Measurements from ENCODE around the gene TSTD2.

TSTD2 gene

GRCh38 chr9:97564291-97565175 lies 68.6 kb downstream of the TSTD2 start:
- no peak for DNase-seq (ENCODE audit: low read depth in 1 of 2, low spot score in 1 of 2)

- DNase-seq (ENCODE audit: low read depth in 1 of 2, low spot score in 1 of 2), result no peak
These were observed 69.6 kb downstream of the TSTD2 start for GRCh38 chr9:97563458-97564135.

- DNase-seq (ENCODE audit: low read depth in 1 of 2, low spot score in 1 of 2), result no peak
These were observed 70.6 kb downstream of the TSTD2 start for GRCh38 chr9:97562542-97562941.

DNA sequence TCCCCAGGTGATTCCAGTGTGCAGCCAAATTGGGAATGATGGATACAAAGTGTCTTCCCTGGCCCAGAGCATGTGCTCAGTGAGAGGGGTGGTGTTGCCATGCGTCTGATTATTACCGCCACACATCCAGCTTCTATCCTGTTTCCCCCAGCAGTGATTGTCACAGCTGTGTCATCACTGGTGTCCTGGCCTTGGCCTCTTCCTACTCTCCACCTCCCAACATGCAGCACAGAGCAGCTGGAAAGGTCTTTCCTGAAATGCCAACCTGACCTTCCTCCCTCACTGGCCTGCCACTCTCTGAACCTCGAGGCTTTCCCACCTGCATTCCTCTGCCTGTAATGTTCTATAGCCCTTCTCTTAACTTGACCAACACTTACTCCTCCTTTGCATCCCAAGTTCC lies 71.7 kb downstream of the TSTD2 start:
- no peak for DNase-seq (ENCODE audit: low read depth in 1 of 2, low spot score in 1 of 2)

DNA sequence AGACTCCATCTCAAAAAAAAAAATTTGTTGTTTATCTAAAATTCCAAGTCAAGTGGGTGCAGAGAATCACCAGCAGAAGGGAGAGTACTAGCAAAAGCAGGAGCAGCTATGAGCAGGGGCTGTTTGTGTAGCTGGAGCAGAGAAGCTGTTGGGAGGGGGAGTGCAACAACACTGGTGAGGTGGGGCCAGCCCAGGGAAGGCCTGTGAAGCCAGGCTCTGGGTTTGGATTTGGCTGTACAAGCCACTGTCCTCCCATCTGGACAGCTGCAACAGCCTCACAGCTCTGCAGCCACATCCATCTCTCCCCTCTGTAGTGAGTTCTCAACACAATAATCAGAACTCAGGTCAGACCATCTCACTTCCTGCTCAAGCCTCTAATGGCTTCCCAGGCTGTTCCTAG lies 72.3 kb downstream of the TSTD2 start:
- no peak for DNase-seq (ENCODE audit: low read depth in 1 of 2, low spot score in 1 of 2)

DNA sequence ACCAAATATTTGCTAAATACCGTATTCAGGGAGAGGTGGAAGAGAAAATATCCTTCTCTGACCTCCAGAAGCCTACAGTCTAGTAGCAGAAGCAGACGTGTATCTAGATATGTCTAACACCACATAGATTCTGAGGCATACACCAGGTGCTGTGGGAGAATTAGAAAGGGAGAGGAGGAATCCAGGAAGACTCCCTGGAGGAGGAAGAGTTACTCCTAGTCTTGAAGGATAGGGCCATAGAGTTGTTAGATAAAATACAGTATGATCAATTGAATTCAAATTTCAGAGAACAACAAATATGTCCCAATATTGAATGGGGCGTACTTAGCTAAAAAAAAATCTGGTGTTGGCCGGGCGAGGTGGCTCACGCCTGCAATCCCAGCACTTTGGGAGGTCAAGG lies 73.0 kb downstream of the TSTD2 start:
- no peak for DNase-seq (ENCODE audit: low read depth in 1 of 2, low spot score in 1 of 2)

DNA sequence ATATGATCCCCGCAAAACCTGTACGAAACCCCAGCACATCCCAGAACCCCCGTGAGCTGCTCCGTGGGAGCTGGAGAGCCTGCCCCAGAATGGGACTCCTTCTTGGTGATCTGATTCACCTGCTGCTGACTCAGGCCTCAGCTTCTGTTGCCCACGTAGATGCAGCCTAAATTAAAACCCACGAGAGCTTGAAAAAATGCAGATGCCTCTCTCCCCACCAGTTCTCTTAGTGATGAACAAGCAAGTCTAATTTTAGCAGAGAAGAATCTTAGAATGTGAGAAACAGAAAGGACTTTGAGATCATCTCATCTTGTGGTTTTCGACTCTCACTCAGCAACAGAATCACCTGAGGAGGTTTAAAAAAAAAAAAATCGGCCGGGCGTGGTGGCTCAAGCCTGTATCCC lies 74.1 kb downstream of the TSTD2 start:
- DNase-seq (ENCODE audit: low read depth in 1 of 2, low spot score in 1 of 2), result no peak

GRCh38 chr9:97558701-97559101 lies 74.5 kb downstream of the TSTD2 start:
- DNase-seq (ENCODE audit: low read depth in 1 of 2, low spot score in 1 of 2), result no peak

DNA sequence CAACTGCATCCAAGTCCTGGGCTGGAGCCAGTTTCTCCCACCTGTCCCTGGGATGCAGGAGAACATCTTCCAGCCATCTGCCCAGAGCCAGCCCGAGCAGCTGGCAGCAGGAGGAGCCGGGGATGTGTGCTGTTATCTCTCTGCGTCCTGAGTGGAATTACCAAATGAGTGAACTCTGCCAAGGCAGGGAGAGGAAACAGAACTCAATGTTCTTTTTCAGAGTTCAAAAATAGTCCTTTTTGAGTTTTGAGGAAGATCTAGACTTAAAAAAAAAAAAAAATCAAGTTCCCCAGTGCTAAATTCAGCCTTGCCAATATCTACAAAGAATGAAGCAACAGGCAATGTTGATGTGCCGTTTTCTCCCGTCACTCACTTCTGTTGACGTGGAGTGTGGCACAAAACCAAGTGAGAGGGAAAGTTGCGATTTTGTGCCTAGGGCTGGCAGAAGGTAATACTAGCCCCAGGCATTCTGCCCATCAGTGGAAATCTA lies 75.5 kb downstream of the TSTD2 start:
- DNase-seq (ENCODE audit: low read depth in 1 of 2, low spot score in 1 of 2), result no peak

GRCh38 chr9:97556721-97557605 lies 76.2 kb downstream of the TSTD2 start:
- DNase-seq (ENCODE audit: low read depth in 1 of 2, low spot score in 1 of 2), result no peak

DNA sequence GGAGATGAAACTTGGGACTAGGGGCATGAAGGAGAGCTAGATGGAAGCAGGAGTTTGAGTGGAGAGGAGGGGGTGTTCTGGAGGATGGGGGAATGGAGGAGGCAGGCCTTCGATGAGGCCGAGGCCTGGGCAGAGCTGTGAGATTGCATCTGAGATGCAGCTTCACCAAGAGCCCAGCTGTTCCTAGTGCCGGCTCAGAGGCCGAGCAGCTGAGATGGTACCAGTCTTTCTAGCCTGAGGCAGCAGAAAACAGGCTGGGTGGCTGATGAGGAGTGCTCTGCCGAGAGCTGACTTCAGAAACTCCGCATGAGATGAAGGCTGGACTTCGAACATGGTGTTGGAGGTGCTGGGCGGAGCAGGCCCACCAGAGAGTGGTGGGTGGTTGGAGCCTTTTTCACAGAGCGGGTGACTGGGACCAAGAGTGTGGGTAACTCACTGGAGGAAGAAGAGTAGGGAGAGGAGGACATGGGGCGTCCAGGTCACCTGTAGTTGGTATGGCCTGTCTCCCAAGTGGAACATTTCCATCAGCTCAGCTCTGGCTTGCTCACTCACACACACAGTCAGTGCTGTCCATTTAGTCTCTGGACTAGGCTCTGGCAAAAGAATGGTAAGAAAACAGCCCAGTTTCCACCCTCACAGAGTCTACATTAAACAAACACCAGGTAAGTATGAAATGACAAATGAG lies 77.0 kb downstream of the TSTD2 start:
- no peak for DNase-seq (ENCODE audit: low read depth in 1 of 2, low spot score in 1 of 2)

GRCh38 chr9:97555164-97555563 lies 78.0 kb downstream of the TSTD2 start:
- DNase-seq (ENCODE audit: low read depth in 1 of 2, low spot score in 1 of 2), result no peak

DNA sequence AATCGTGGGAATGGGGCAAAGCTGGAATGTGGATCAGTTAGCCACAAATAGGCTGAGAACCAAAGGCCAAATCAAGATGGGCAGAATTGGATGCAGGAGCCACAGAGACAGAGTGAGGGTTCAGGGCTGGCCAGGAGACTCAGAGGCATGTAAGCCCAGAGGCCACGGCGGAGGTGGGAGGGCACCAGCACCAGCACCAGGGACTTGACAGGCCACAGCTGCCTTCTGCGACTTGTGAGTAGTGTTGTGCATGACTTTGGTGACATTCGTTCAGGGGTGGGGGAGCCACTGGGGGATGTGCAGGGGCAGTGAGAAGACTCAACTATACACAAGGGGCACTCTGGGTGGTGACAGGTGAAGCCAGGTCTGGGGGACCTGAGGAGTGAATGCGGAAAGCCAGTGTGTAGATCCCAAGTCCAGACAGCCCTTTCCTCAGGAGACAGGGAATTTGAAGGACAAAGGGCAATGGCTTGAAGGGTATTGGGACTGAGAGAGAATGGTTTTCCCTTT lies 78.5 kb downstream of the TSTD2 start:
- DNase-seq (ENCODE audit: low read depth in 1 of 2, low spot score in 1 of 2), result no peak

DNA sequence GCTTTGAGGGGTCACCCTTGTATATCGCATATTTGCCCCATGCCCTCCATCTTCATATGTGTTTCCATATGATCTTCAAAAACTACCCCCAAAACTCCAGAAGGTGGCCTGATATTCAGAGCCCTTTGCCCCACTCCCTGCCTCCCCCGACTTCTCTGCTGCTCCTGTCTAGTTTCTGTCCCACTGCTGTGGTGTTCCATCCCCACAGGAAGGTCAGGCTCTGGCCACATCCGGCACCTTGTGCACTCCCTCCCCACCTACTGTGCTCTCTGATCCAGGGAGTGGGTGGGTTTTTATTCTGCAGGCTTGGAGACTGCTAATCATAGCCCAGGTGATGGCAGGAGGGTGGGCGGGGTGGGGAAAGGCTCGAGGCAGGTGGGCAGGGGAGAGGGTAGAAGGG lies 79.3 kb downstream of the TSTD2 start:
- no peak for DNase-seq (ENCODE audit: low read depth in 1 of 2, low spot score in 1 of 2)

GRCh38 chr9:97553141-97553540 lies 80.0 kb downstream of the TSTD2 start:
- no peak for DNase-seq (ENCODE audit: low read depth in 1 of 2, low spot score in 1 of 2)

DNA sequence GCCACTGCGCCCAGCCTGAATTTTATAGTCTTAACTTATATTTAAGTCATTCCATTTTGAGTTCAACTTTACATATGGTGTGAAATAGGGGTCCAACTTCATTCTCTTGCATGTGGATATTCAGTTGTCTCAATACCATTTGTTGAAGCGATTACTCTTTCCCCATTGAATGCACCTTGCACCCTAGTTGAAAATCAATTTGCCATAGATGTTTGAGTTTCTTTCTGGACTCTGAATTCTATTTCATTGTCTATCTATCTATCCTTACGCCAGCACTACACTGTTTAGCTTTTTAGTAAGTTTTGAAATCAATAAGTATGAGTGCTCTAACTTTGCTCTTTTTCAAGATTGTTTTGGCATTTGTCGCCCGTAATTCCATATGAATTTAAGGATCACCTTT lies 81.9 kb downstream of the TSTD2 start:
- DNase-seq (ENCODE audit: low read depth in 1 of 2, low spot score in 1 of 2), result no peak

- no peak for DNase-seq (ENCODE audit: low read depth in 1 of 2, low spot score in 1 of 2)
These were observed 82.8 kb downstream of the TSTD2 start for GRCh38 chr9:97550386-97550785.

All from activated T-helper 1 cell treated with anti-CD3 and anti-CD28 coated beads, Interleukin-2, amount 50 U/mL, for 16 hours (primary cell).